ENCODE measurements around the gene SND1. TPM values are rescaled to one million over a fixed set of nuclear protein-coding genes. Genes with fewer than 3 reads are reported as not detected.

SND1 gene
- total RNA-seq, 1 experiment from 2014 or later: 218 TPM

- DNase-seq: no peak
- Histone ChIP-seq H3K4ac (ENCODE audit: low read depth, low read length) (no peak overlapping the region), H3K79me2 (ENCODE audit: insufficient read depth, low read length) (no peaks in the 10 kb centered on the region), H3T11ph (ENCODE audit: low read length) (no peak overlapping the region), H4K20me1 (ENCODE audit: control insufficient read depth, insufficient read depth, insufficient read length) (no peaks in the 10 kb centered on the region), H3K4me2 (ENCODE audit: insufficient read depth, insufficient read length, low read length) (no peak overlapping the region), H3K9me3 (ENCODE audit: control insufficient read depth, low read depth, low read length) (no peaks in the 10 kb centered on the region), H3K23ac (ENCODE audit: insufficient read length, low read depth, low read length) (no peak overlapping the region), H2BK15ac (ENCODE audit: low read depth, low read length) (no peak overlapping the region), H3K14ac (ENCODE audit: insufficient read depth, low read length) (no peak overlapping the region), H3K56ac (ENCODE audit: insufficient read length, low read depth, low read length) (no peak overlapping the region), H2BK5ac (ENCODE audit: insufficient read length, low read length) (no peak overlapping the region), H3K18ac (ENCODE audit: insufficient read length, low read depth, low read length) (no peak overlapping the region), H2BK120ac (ENCODE audit: low read depth, low read length, poor library complexity, severe bottlenecking) (no peak overlapping the region), H3K27me3 (ENCODE audit: insufficient read depth, low read length) (peaks cover 14% of the 10 kb centered on the region; the same call in 1 of the 2 replicates), H3K79me1 (ENCODE audit: insufficient read depth, low read depth, low read length, poor library complexity, severe bottlenecking) (no peaks in the 10 kb centered on the region), H4K8ac (replicated peaks; ENCODE audit: insufficient read length, low read depth, low read length) (no peak overlapping the region), H4K5ac (ENCODE audit: insufficient read length, low read depth, low read length) (no peak overlapping the region), H2AK5ac (ENCODE audit: insufficient read length, low read length) (no peak overlapping the region), H2BK12ac (ENCODE audit: insufficient read length, low read depth, low read length) (no peak overlapping the region), H2AFZ (ENCODE audit: low read length) (no peak overlapping the region), H3K27ac (ENCODE audit: insufficient read length, low read depth, low read length) (no peak overlapping the region), H2BK20ac (ENCODE audit: low read depth, low read length, poor library complexity, severe bottlenecking) (no peak overlapping the region), H3K4me1 (ENCODE audit: insufficient read depth, low read length) (peaks cover 2% of the 10 kb centered on the region; the same call in 1 of the 2 replicates), H4K91ac (ENCODE audit: insufficient read length, low read depth, low read length) (no peak overlapping the region), H3K23me2 (ENCODE audit: insufficient read length, low read depth, low read length, poor library complexity, severe bottlenecking) (peaks cover 11% of the 10 kb centered on the region), H3K9ac (ENCODE audit: extremely low read depth, insufficient read length, low read length) (no peak overlapping the region)
- WGBS (ENCODE audit: extremely low coverage, insufficient read length, low lambda C conversion rate): no CpG with 5 or more reads among the region's 7 CpGs
- Mint-ChIP-seq H3K27me3 (ENCODE audit: low read depth) (peaks cover 62% of the 10 kb centered on the region), H3K36me3 (ENCODE audit: insufficient read depth in 1 of 3, low read depth in 3 of 3) (peaks cover 0 to 2% (median 0%) of the 10 kb centered on the region in 3 experiments; a peak in 1 of 7 replicates), H3K27ac (no peak overlapping the region), H3K4me1 (peaks cover 5 to 10% of the 10 kb centered on the region in 2 experiments), H3K9me3 (no peaks in the 10 kb centered on the region; a peak in 1 of 5 replicates), H3K4me3 (peak overlapping the region in 1 of 2 experiments; percentile 20; a peak in 1 of 5 replicates)
- no peak for TF ChIP-seq CTCF (conservative IDR thresholded peaks at IDR 0.05)
Measured at GRCh38 chr7:128102490-128103291, 450.7 kb downstream of the SND1 start.

Measured in H9 (cell line).